ENCODE measurements around the gene GALNT16. TPM values are rescaled to one million over a fixed set of nuclear protein-coding genes. Genes with fewer than 3 reads are reported as not detected.

The GALNT16 gene
- polyA plus RNA-seq, 1 experiment: 1.3 TPM

GRCh38 chr14:69357544-69358200, 97.7 kb downstream of the GALNT16 start:
- ChIA-PET POLR2A (no interaction called here), CTCF (interaction anchor here (0.6 to 0.9 kb wide), 3 partner anchors 101 to 116 kb away, joined by 3 read pairs; no protein-coding TSS in a partner anchor)
- H3K27me3 ChIP-seq (ENCODE audit: control insufficient read depth, insufficient read depth, low read length): peaks cover 6% of the 10 kb centered on the region
- no peak for TF ChIP-seq CTCF (IDR thresholded peaks at IDR 0.05; ENCODE audit: low read depth, low read length)
- no peak overlapping the region for H3K27ac ChIP-seq (ENCODE audit: low read depth, low read length)
- DNase-seq (ENCODE audit: low read depth, low spot score): no peak
- no peaks in the 10 kb centered on the region; the same call in 1 of the 2 replicates for H3K9me3 ChIP-seq (ENCODE audit: control insufficient read depth, insufficient read depth, low read length)
- no peak overlapping the region for H3K4me3 ChIP-seq (ENCODE audit: low read depth, low read length)

DNA sequence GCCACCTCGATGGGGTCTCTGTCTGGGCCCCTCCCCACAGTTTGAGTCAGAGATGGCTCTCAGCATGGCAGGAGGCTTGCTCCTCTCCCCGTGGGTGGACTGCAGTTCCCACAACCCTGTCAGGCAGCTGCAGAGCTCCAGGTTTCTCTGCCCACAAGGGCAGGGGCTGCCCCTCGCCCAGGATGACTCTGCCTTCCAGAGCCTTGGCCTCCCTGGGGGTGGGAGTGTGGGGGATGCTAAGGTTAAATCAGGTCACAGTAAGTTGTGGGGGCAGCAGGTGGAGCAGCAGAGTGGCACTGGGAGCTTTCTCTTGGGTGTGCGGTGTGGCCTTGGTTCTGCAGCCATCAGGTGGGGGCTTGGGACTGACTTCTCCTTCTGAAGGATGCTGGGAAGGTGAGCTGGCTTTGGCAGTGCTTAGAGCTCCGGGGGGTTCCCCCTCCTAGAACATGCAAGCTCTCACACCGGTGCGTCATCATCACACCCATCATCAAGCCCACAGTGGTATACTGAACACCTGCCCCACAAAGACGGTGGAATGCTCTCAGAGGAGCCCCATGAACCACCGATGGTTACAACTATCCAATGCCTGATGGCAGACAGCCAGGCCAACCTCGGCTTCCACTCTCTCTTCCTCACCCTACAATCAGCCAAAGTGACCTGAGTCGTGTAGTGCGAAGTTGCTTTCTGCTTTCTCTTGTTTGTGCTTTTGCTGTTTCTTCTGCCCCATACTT, 98.4 kb downstream of the GALNT16 start:
- Histone ChIP-seq H3K27ac (ENCODE audit: low read depth, low read length) (no peak overlapping the region), H3K9me3 (ENCODE audit: control insufficient read depth, insufficient read depth, low read length) (no peaks in the 10 kb centered on the region; the same call in 1 of the 2 replicates), H3K27me3 (ENCODE audit: control insufficient read depth, insufficient read depth, low read length) (peaks cover 6% of the 10 kb centered on the region), H3K4me3 (ENCODE audit: low read depth, low read length) (no peak overlapping the region)
- POLR2A ChIA-PET: no interaction called here
- no peak for DNase-seq (ENCODE audit: low read depth, low spot score)
- CTCF ChIA-PET: interaction anchor here (0.6 kb wide), 2 partner anchors 100 to 116 kb away, joined by 3 read pairs; no protein-coding TSS in a partner anchor
- TF ChIP-seq CTCF (IDR thresholded peaks at IDR 0.05; ENCODE audit: low read depth, low read length): no peak

DNA sequence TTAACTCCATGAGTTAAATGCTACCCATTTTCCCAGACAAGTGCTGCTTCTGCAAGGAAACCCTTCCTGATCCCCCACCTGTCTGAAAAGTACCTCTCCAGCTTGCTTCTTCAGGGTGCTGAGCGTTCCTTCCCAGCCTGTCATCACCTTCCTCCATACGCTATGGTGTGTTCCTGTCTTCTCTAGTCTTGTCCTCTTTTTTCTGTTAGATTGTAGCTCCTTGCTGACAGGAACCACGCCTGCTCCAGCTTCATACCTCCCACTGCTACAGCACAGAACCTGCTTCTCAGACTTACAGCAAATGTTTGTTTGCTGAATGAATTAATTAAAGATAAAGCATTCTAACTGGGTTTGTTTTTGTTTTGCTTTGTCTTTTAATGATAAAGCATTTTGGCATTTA, 99.0 kb downstream of the GALNT16 start:
- no peak for DNase-seq (ENCODE audit: low read depth, low spot score)
- ChIA-PET CTCF (no interaction called here), POLR2A (no interaction called here)
- TF ChIP-seq CTCF (IDR thresholded peaks at IDR 0.05; ENCODE audit: low read depth, low read length): no peak
- H3K9me3 ChIP-seq (ENCODE audit: control insufficient read depth, insufficient read depth, low read length): no peaks in the 10 kb centered on the region; the same call in 1 of the 2 replicates
- H3K27me3 ChIP-seq (ENCODE audit: control insufficient read depth, insufficient read depth, low read length): peaks cover 4% of the 10 kb centered on the region
- no peak overlapping the region for H3K4me3 ChIP-seq (ENCODE audit: low read depth, low read length)
- no peak overlapping the region for H3K27ac ChIP-seq (ENCODE audit: low read depth, low read length)

DNA sequence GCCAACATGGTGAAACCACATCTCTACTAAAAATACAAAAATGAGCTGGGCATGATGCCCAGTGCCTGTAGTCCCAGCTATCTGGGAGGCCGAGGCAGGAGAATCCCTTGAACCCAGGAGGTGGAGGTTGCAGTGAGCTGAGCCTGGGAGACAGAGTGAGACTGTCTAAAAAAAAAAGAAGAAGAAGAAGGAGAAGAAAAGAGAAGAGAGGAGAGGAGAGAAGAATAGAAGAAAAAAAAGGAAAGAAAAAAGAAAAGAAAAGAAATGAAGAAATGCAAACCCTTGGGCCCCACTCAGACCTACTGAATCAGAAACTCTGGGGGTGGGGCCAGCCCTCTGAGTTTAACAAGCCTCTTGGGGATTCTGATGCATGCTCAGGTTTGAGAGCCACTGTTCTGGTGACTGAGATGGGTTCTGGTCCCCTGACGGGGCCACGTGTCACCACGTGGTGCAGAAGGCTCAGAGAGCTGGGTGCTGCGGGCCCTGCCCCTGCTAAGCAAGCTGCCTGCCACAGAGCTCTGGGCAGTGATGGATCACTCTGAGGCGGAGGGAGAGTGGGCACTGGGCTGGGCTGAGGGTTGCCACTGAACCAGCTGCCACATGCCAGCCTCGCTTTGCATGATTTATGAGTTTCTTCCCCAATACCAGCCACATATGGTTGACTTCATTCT, 100.6 kb downstream of the GALNT16 start:
- peaks cover 3% of the 10 kb centered on the region for H3K27me3 ChIP-seq (ENCODE audit: control insufficient read depth, insufficient read depth, low read length)
- H3K27ac ChIP-seq (ENCODE audit: low read depth, low read length): no peak overlapping the region
- TF ChIP-seq CTCF (IDR thresholded peaks at IDR 0.05; ENCODE audit: low read depth, low read length): no peak
- POLR2A ChIA-PET: interaction anchor here (0.7 kb wide), 1 partner anchor 16 kb away, joined by 3 read pairs; no protein-coding TSS in a partner anchor
- CTCF ChIA-PET: interaction anchor here (1.0 kb wide), 1 partner anchor 119 kb away, joined by 4 read pairs; no protein-coding TSS in a partner anchor
- no peak for DNase-seq (ENCODE audit: low read depth, low spot score)
- no peak overlapping the region for H3K4me3 ChIP-seq (ENCODE audit: low read depth, low read length)
- H3K9me3 ChIP-seq (ENCODE audit: control insufficient read depth, insufficient read depth, low read length): no peaks in the 10 kb centered on the region; the same call in 1 of the 2 replicates

Measured in AG04450 (cell line).